SJSA1 (cell line): Measurements from ENCODE around the gene EMID1. TPM values are rescaled to one million over a fixed set of nuclear protein-coding genes. Genes with fewer than 3 reads are reported as not detected.

ENCODE experiments used
- total RNA-seq: library from RNA; depleted of rRNA; stranded (reverse); fragments of >200 nt; shearing (Covaris generic); gene quantifications from 2 replicates; pipeline ENCODE4 v1.2.3, GENCODE V29; 2014; rRNA removed

The EMID1 gene
- total RNA-seq, 1 experiment from 2014 or later: 45.6 TPM

Other genes with a start within 250 kb of the EMID1 start
- not detected in 2 replicates for gene C22orf31, start 144.1 kb upstream of the EMID1 start, total RNA-seq
- gene KREMEN1, start 132.9 kb upstream of the EMID1 start, total RNA-seq: 5.9 and 10.1 TPM in 2 replicates
- 26.5 and 34.6 TPM in 2 replicates for gene RHBDD3, start 62.1 kb downstream of the EMID1 start, total RNA-seq
- 200 and 297 TPM in 2 replicates for gene EWSR1, start 62.4 kb downstream of the EMID1 start, total RNA-seq
- gene GAS2L1, start 100.8 kb downstream of the EMID1 start, total RNA-seq: 10.4 and 12.5 TPM in 2 replicates
- not detected in 2 replicates for gene RASL10A, start 109.8 kb downstream of the EMID1 start, total RNA-seq
- 48.3 and 70.2 TPM in 2 replicates for gene AP1B1, start 182.7 kb downstream of the EMID1 start, total RNA-seq
- not detected in 2 replicates for gene RFPL1, start 232.7 kb downstream of the EMID1 start, total RNA-seq